SK-MEL-5 (cell line): ENCODE measurements around the gene TMPRSS2. TPM values are rescaled to one million over a fixed set of nuclear protein-coding genes. Genes with fewer than 3 reads are reported as not detected.
A peak's percentile ranks its signal among the peaks of the same experiment; 100 is the strongest.

Source experiments
- DNase-seq: peaks from one replicate; pipeline ENCODE4 v3.0.0-alpha.2; 2016; ENCODE audit warnings: low read depth, low spot score
- in situ Hi-C: cut with HindIII; loops from 2 replicates; pipeline ENCODE4 v1.10.0; 2016; ENCODE audit warnings: low sequenced_read_pairs, high pct_unique_total_duplicates, low pct_unique_long_range_greater_than_20kb
- polyA plus RNA-seq, 2 experiments: library from polyadenylated mRNA; depleted of rRNA; stranded (reverse); fragments of >200 nt; gene quantifications; 2 replicates each; pipeline ENCODE4 v1.2.3, GENCODE V29; 2015
- total RNA-seq: library from RNA; depleted of rRNA; stranded (reverse); fragments of >200 nt; shearing (Covaris generic); gene quantifications from 2 replicates; pipeline ENCODE4 v1.2.3, GENCODE V29; 2014; rRNA removed

Gene TMPRSS2
- total RNA-seq: not detected in 2 replicates
- 0.11 TPM in 1 of 2 replicates, not detected in the other for polyA plus RNA-seq (2015; cell fraction: cytosol; rRNA removed)
- not detected in 2 replicates for polyA plus RNA-seq (2015; cell fraction: nucleus; rRNA removed)

GRCh38 chr21:41507521-41508414 lies at the start of gene TMPRSS2:
Gene TMPRSS2, minus strand, starts transcription at chr21:41508158. Its CDS starts 10,025 bp downstream, at chr21:41498133.
- DNase-seq: no peak
- in situ Hi-C loops: no loop called here

- in situ Hi-C loops: no loop called here
- no peak for DNase-seq
Observed at GRCh38 chr21:41555057-41555456, 47.1 kb upstream of the TMPRSS2 start.

GRCh38 chr21:41552254-41552653 lies 44.3 kb upstream of the TMPRSS2 start:
- in situ Hi-C loops: no loop called here
- DNase-seq: no peak

- no peak for DNase-seq
- in situ Hi-C loops: no loop called here
Observed at GRCh38 chr21:41548781-41549180, 40.8 kb upstream of the TMPRSS2 start.

- no peak for DNase-seq
- in situ Hi-C loops: no loop called here
Observed at GRCh38 chr21:41547111-41547510, 39.2 kb upstream of the TMPRSS2 start.

- no peak for DNase-seq
- in situ Hi-C loops: no loop called here
Observed at GRCh38 chr21:41545500-41546359, 37.8 kb upstream of the TMPRSS2 start.

- in situ Hi-C loops: no loop called here
- DNase-seq: no peak
Observed at GRCh38 chr21:41542727-41543126, 34.8 kb upstream of the TMPRSS2 start.

- in situ Hi-C loops: no loop called here
- DNase-seq: peak; percentile 7
Observed at GRCh38 chr21:41537356-41537755, 29.4 kb upstream of the TMPRSS2 start.

GRCh38 chr21:41536827-41537103 lies 28.8 kb upstream of the TMPRSS2 start:
- in situ Hi-C loops: no loop called here
- no peak for DNase-seq

GRCh38 chr21:41536076-41536826 lies 28.3 kb upstream of the TMPRSS2 start:
- in situ Hi-C loops: no loop called here
- DNase-seq: no peak

GRCh38 chr21:41530366-41530765 lies 22.4 kb upstream of the TMPRSS2 start:
- no peak for DNase-seq
- in situ Hi-C loops: no loop called here

- no peak for DNase-seq
- in situ Hi-C loops: no loop called here
Observed at GRCh38 chr21:41529769-41530168, 21.8 kb upstream of the TMPRSS2 start.

GRCh38 chr21:41526478-41527087 lies 18.6 kb upstream of the TMPRSS2 start:
- in situ Hi-C loops: no loop called here
- no peak for DNase-seq

GRCh38 chr21:41523175-41523574 lies 15.2 kb upstream of the TMPRSS2 start:
- in situ Hi-C loops: no loop called here
- DNase-seq: no peak

- no peak for DNase-seq
- in situ Hi-C loops: no loop called here
Observed at GRCh38 chr21:41521489-41522027, 13.6 kb upstream of the TMPRSS2 start.

- in situ Hi-C loops: no loop called here
- DNase-seq: no peak
Observed at GRCh38 chr21:41520560-41521442, 12.8 kb upstream of the TMPRSS2 start.
